Measurements from ENCODE around the gene RNASEL. TPM values are rescaled to one million over a fixed set of nuclear protein-coding genes. Genes with fewer than 3 reads are reported as not detected.

Gene RNASEL
- total RNA-seq, 1 donor from 2014 or later, result 3.3 TPM

DNA sequence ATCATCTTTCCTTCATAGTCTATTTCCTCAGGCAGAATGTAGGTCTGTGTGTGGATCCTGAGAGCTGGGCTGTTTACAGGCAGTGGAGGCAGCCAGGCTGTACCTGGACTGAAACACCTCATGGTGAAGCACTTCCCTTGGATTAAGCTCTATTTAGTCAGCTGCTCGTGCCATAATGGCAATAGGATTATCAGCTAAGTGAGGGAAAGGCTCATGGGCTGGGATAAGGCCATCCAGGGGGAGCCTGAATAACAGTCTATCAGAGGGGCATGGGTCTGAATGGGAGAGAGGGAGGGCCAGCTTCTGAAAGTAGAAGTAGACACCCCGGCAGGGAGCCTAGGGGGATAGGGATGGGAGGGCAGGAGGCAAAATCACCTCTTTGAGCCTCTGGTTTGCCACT, 8.3 kb downstream of the RNASEL start:
- no peak for TF ChIP-seq CTCF (conservative IDR thresholded peaks at IDR 0.05)
- DNase-seq (ENCODE audit: low read depth, low spot score), result no peak
- Mint-ChIP-seq H3K27ac (ENCODE audit: unreplicated experiment) (no peak overlapping the region), H3K36me3 (ENCODE audit: low read depth) (peaks cover 22% of the 10 kb centered on the region), H3K4me1 (no peaks in the 10 kb centered on the region), H3K4me3 (no peak overlapping the region), H3K9me3 (no peaks in the 10 kb centered on the region), H3K27me3 (ENCODE audit: low read depth) (no peaks in the 10 kb centered on the region)

- H3K36me3 Mint-ChIP-seq (ENCODE audit: low read depth), result peaks cover 9% of the 10 kb centered on the region
- no peak overlapping the region for H3K4me3 Mint-ChIP-seq
- no peak for DNase-seq (ENCODE audit: low read depth, low spot score)
- no peak overlapping the region for H3K27ac Mint-ChIP-seq (ENCODE audit: unreplicated experiment)
- H3K9me3 Mint-ChIP-seq, result no peaks in the 10 kb centered on the region
- no peak for TF ChIP-seq CTCF (conservative IDR thresholded peaks at IDR 0.05)
- H3K4me1 Mint-ChIP-seq, result no peaks in the 10 kb centered on the region
- H3K27me3 Mint-ChIP-seq (ENCODE audit: low read depth), result no peaks in the 10 kb centered on the region
These were observed 13.4 kb downstream of the RNASEL start for GRCh38 chr1:182575540-182576149.

DNA sequence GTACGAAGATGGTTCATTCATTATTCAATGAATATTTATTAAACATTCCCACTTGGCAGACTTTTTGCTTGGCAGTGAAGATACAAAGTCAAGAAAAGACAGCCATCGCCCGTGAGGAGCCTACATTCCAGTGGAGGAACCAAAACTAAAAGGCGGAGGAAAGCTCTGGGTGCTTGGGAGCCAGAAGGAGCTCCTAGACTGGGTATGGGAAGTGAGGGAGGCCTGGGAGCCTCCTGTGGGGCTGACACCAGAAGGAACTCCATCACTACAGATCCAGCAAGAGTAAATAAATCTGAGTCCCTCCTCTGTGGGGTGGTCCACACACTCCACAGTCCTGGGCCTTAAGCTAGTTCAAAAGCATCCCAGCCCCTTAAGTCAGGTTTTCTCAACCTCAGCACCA, 14.9 kb downstream of the RNASEL start:
- H3K4me1 Mint-ChIP-seq, result no peaks in the 10 kb centered on the region
- TF ChIP-seq CTCF (conservative IDR thresholded peaks at IDR 0.05), result no peak

DNA sequence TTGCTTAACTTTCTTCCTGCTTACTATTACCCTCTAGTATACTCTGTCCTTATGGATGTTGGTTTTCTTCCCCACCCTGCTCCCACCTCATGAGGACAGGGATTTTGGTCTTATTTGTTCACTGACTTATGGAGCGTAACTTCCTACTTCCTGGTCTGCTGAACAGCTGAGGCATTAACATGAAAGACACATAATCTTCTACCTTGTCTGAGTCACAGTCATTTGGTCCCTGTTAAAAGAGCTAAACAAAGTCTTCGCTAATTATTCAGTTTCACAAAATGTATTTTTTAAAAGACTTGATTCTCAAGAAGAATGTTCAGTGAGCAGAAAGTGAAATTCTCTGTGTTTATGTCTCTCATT, 18.5 kb downstream of the RNASEL start:
- Mint-ChIP-seq H3K4me3 (no peak overlapping the region), H3K36me3 (ENCODE audit: low read depth) (no peaks in the 10 kb centered on the region), H3K27ac (ENCODE audit: unreplicated experiment) (no peak overlapping the region), H3K9me3 (no peaks in the 10 kb centered on the region), H3K4me1 (no peaks in the 10 kb centered on the region), H3K27me3 (ENCODE audit: low read depth) (no peaks in the 10 kb centered on the region)
- no peak for TF ChIP-seq CTCF (conservative IDR thresholded peaks at IDR 0.05)
- DNase-seq (ENCODE audit: low read depth, low spot score), result no peak

More for the DNA sequence above, 14.9 kb downstream of the RNASEL start:
- H3K36me3 Mint-ChIP-seq (ENCODE audit: low read depth), result peaks cover under 1% of the 10 kb centered on the region
- H3K9me3 Mint-ChIP-seq, result no peaks in the 10 kb centered on the region
- H3K27me3 Mint-ChIP-seq (ENCODE audit: low read depth), result no peaks in the 10 kb centered on the region
- H3K27ac Mint-ChIP-seq (ENCODE audit: unreplicated experiment), result no peak overlapping the region
- no peak overlapping the region for H3K4me3 Mint-ChIP-seq
- no peak for DNase-seq (ENCODE audit: low read depth, low spot score)

- no peak for DNase-seq (ENCODE audit: low read depth, low spot score)
- peaks cover 4% of the 10 kb centered on the region for H3K27me3 Mint-ChIP-seq (ENCODE audit: low read depth)
- H3K4me1 Mint-ChIP-seq, result no peaks in the 10 kb centered on the region
- no peaks in the 10 kb centered on the region for H3K36me3 Mint-ChIP-seq (ENCODE audit: low read depth)
- no peak overlapping the region for H3K27ac Mint-ChIP-seq (ENCODE audit: unreplicated experiment)
- no peak for TF ChIP-seq CTCF (conservative IDR thresholded peaks at IDR 0.05)
- H3K9me3 Mint-ChIP-seq, result no peaks in the 10 kb centered on the region
- no peak overlapping the region for H3K4me3 Mint-ChIP-seq
These were observed 19.0 kb downstream of the RNASEL start for GRCh38 chr1:182569939-182570610.
